NCI-H2107 (cell line): Measurements from ENCODE around the gene FARS2.
A peak's percentile ranks its signal among the peaks of the same experiment; 100 is the strongest.

Experiments used
- DNase-seq: peaks from one replicate; lab custom pipeline; 2025; lab: John Stamatoyannopoulos, UW

The FARS2 gene

GRCh38 chr6:5287205-5287965 is 26.1 kb downstream of the FARS2 start:
- no peak for DNase-seq

- no peak for DNase-seq
These were observed 26.6 kb downstream of the FARS2 start for GRCh38 chr6:5287966-5288297.

GRCh38 chr6:5290097-5290496 is 28.8 kb downstream of the FARS2 start:
- DNase-seq = no peak

GRCh38 chr6:5290500-5290899 is 29.2 kb downstream of the FARS2 start:
- DNase-seq = no peak

- DNase-seq = no peak
These were observed 30.8 kb downstream of the FARS2 start for GRCh38 chr6:5292154-5292553.

- no peak for DNase-seq
These were observed 32.4 kb downstream of the FARS2 start for GRCh38 chr6:5293692-5294091.

GRCh38 chr6:5294392-5295211 is 33.3 kb downstream of the FARS2 start:
- DNase-seq = no peak

GRCh38 chr6:5295623-5296022 is 34.3 kb downstream of the FARS2 start:
- DNase-seq = no peak

GRCh38 chr6:5300206-5300764 is 39.0 kb downstream of the FARS2 start:
- DNase-seq = no peak

GRCh38 chr6:5302220-5302946 is 41.1 kb downstream of the FARS2 start:
- DNase-seq = no peak

GRCh38 chr6:5302995-5303622 is 41.8 kb downstream of the FARS2 start:
- peak; percentile 26 for DNase-seq

- no peak for DNase-seq
These were observed 42.4 kb downstream of the FARS2 start for GRCh38 chr6:5303682-5304081.

GRCh38 chr6:5305968-5306626 is 44.8 kb downstream of the FARS2 start:
- no peak for DNase-seq

GRCh38 chr6:5307058-5307457 is 45.7 kb downstream of the FARS2 start:
- DNase-seq = no peak

- no peak for DNase-seq
These were observed 46.8 kb downstream of the FARS2 start for GRCh38 chr6:5308066-5308465.

GRCh38 chr6:5314191-5314865 is 53.0 kb downstream of the FARS2 start:
- no peak for DNase-seq

- no peak for DNase-seq
These were observed 54.6 kb downstream of the FARS2 start for GRCh38 chr6:5315881-5316280.

- no peak for DNase-seq
These were observed 55.6 kb downstream of the FARS2 start for GRCh38 chr6:5316951-5317350.

GRCh38 chr6:5318617-5319272 is 57.4 kb downstream of the FARS2 start:
- no peak for DNase-seq

- DNase-seq = no peak
These were observed 62.7 kb downstream of the FARS2 start for GRCh38 chr6:5323979-5324378.
